Measurements from ENCODE around the gene PKP4. TPM values are rescaled to one million over a fixed set of nuclear protein-coding genes. Genes with fewer than 3 reads are reported as not detected.

PKP4 gene
- total and polyA plus RNA-seq, 2 experiments from 2014 or later, result 35.7 to 92.3 TPM

GRCh38 chr2:158619496-158619895, 162.7 kb downstream of the PKP4 start:
- Histone ChIP-seq H3K79me2 (replicated peaks; ENCODE audit: insufficient read depth) (no peaks in the 10 kb centered on the region), H3K4me1 (ENCODE audit: insufficient read depth) (peaks cover 4% of the 10 kb centered on the region; the same call in 1 of the 2 replicates), H3K36me3 (ENCODE audit: insufficient read depth) (peaks cover 6% of the 10 kb centered on the region; the same call in 1 of the 2 replicates), H3F3A (replicated peaks; ENCODE audit: low read depth) (no peaks in the 10 kb centered on the region), H3K27ac (ENCODE audit: low read depth) (peak overlapping the region; percentile 67; the same call in 1 of the 2 replicates), H3K4me2 (no peak overlapping the region), H3K27me3 (ENCODE audit: insufficient read depth) (no peaks in the 10 kb centered on the region), H2AFZ (no peak overlapping the region), H3K4me3 (no peak overlapping the region), H3K9me2 (ENCODE audit: insufficient read depth) (no peaks in the 10 kb centered on the region), H4K20me1 (replicated peaks; ENCODE audit: insufficient read depth) (no peaks in the 10 kb centered on the region; the same call in 1 of the 2 replicates)
- H3K27ac Mint-ChIP-seq, result peak overlapping the region; percentile 94; the same call in 1 of the 2 replicates
- H3K9me3 Mint-ChIP-seq, result no peaks in the 10 kb centered on the region
- ATAC-seq (peak; percentile 70), DNase-seq (ENCODE audit: low spot score) (peak; percentile 21)
- no peak overlapping the region for H3K4me3 Mint-ChIP-seq
- no peaks in the 10 kb centered on the region for H3K27me3 Mint-ChIP-seq (ENCODE audit: insufficient read depth, low read depth, poor library complexity)
- peaks cover 4% of the 10 kb centered on the region; the same call in 2 of the 3 replicates for H3K4me1 Mint-ChIP-seq
- H3K36me3 Mint-ChIP-seq (ENCODE audit: low read depth), result peaks cover 25% of the 10 kb centered on the region
- TF ChIP-seq EZH2 (IDR thresholded peaks at IDR 0.05; ENCODE audit: low read depth, unreplicated experiment) (no peak), ETS1 (IDR thresholded peaks at IDR 0.05) (no peak), EZH2phosphoT487 (IDR thresholded peaks at IDR 0.05; ENCODE audit: unreplicated experiment) (no peak), CTCF (conservative IDR thresholded peaks at IDR 0.05; ENCODE audit: low read depth in 2 of 2) (no peak), ZNF114 (CRISPR knock-in tag; IDR thresholded peaks at IDR 0.05) (no peak), JUNB (IDR thresholded peaks at IDR 0.05; ENCODE audit: unreplicated experiment) (no peak), CREB1 (CRISPR knock-in tag; IDR thresholded peaks at IDR 0.05; ENCODE audit: low read depth) (no peak), ZNF331 (CRISPR knock-in tag; IDR thresholded peaks at IDR 0.05; ENCODE audit: low read depth) (no peak), REST (IDR thresholded peaks at IDR 0.05; ENCODE audit: unreplicated experiment) (no peak), STAT1 (IDR thresholded peaks at IDR 0.05; ENCODE audit: unreplicated experiment) (no peak), NANOG (IDR thresholded peaks at IDR 0.05; ENCODE audit: borderline replicate concordance) (no peak), POLR2AphosphoS5 (IDR thresholded peaks at IDR 0.05; ENCODE audit: low read depth) (no peak), ZNF462 (CRISPR knock-in tag; IDR thresholded peaks at IDR 0.05) (no peak)
